NCI-H446 treated with DMSO at 0.1 percent for 48 hours (cell line): Measurements from ENCODE around the gene MAD1L1.

Experiments used
- DNase-seq: peaks from one replicate; lab custom pipeline; 2025; lab: John Stamatoyannopoulos, UW

The MAD1L1 gene

DNA sequence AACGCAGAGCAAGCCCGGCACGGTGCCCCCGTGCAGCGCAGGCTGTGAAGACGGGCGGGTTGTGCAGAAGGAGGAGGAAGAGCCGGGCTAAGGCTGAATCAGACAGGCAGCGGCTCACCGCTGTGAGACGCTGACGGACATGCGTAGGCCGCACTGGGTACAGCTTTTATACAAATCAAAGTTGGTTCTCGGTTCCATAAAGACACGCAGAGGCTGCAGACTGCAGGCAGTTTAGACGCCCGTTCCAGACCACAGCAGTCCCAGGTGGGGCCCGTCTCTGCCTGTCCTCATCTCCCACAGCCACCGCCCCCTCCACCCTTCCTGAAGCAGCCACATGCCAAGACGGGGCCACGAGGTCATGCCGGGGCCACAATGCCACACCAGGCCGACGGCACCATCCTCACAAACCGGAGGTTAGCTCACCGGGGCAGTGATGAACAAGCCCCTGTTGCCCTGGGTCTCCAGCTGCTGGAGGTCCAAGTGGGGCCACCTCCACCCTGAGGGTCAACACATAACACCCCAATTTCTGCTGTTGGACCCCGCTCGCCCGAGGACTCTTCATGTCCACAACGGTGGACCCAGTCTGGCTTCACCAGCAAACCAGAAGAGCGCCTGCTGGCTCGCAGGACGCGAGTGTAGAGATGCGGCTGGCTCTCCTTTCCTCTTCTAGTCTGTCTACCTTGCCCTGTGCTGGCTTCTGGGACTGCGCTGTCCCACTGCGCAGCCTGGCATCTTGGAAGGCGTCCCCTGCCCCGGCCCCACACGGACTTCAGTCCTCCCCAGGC, 335.5 kb downstream of the MAD1L1 start:
- DNase-seq = no peak

DNA sequence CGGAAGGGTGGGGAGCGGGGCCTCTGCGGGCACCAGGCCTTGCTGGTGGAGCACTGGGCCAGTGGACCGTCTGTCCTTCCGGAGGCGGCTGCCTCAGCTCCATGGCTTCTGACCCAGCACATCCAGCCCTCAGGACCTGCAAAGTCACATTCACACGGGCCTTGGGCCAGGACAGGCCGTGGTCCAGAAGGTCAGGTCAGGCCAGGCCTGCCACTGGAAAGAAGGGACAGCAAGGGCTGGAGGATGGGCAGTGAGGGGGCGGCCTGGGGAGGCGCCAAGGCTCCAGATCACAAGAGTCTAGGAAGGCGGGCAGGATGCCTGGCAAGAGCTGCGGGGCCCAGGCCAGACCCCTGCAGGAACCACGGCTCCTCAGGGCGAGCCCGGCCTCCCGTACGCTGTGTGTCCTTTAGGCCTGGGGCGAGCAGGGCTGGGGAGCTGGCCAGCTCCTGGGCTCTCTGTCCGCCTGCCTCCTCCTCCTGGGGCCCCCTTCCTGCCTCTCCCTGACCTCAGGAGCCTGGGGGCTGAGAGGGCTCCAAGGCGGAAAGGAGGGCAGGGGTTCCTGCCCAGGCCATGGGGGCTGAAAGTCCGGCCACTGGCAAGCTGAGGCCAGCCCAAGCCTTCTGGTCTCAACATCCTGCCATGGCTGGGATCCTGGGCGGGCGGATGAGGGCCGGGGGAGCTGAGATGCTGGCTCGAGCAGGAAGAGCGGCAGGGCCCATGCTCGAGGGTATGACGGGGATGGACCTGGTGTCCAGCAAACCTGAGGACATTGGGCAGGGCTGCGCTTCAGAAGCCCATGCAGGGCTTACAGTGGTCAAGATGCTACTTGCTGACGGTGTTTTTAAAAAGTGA, 336.9 kb downstream of the MAD1L1 start:
- DNase-seq = no peak

DNA sequence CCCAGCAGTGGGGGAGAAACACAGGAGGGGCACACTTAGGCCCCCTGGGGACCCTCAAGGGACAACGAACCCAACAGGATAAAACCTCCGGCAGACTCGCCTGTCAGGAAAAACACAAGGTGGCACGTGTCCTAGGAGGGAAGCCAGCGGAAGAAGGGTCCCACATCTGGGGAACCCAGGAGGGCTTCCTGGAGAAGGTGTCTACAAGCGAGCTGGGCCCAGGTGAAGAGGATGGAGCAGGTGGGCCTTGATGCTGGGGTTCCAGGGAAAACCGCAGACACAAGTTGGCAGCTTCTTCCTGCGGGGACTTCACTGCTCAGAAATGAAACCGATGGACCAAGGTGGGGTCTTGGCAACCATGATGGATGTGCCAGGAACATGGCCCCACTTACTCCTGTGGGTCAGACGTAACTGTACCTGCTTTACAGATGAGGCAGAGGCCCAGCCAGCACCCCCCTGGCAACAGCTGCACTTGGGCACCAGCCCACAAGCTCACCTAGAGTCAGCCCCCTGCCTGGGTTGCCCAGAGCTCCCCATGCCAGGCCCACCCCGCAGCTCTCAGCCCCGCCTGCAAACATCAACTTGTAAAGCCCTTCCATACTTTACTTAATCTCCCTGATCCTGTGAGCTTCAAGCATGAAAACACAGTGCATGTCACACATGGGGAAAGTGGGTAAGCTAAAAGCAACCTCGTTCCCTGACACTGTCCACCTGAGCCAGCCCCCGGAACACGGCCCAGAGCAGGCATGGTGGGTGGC, 337.7 kb downstream of the MAD1L1 start:
- DNase-seq = no peak

DNA sequence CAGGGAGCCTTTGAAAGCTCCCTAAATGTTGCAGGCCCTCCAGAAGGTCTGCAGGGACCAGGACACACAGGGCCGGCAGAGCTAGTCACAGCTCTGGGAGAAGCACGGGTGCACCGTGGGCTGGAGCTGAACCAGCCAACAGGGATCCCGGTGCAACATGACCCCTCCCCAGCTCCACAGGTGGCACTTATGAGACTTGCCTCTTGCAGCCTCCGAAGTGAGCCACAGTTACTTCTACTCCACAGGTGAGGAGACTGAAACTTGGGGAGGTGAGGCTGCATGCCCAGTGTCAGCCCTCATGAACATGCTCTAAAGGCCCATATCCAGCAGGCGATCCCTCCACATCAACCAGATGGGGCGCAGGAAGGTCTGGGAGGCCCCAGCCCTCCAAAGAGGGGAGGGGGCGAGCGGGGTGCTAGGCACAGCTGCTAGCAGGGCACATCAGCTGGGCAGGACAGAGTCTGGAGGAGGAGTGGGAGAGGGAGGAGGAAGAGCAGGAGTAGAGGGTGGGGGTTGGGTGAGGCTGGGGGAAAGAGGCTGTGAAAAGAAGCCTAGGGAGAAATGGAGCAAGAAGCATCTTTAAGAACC, 338.3 kb downstream of the MAD1L1 start:
- no peak for DNase-seq

DNA sequence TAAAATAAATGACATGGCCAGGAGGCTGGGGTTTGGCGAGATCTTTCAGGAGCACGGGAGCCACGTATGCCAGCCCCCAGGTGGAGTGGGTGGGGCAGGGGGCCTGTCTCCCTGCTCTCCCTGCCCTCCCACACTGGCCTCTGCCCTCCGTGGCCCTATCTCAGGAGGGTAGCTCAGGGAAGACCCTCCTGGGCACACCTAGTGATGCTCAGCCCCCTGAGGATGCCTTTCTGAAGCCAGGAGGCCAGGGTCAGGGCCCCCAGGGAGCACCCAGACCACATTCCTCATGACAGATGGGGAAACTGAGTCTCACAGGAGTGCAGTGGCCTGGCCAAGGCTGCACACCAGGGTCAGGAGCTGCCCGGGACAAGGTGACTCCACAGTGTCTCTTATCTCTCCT, 339.3 kb downstream of the MAD1L1 start:
- DNase-seq = no peak

DNA sequence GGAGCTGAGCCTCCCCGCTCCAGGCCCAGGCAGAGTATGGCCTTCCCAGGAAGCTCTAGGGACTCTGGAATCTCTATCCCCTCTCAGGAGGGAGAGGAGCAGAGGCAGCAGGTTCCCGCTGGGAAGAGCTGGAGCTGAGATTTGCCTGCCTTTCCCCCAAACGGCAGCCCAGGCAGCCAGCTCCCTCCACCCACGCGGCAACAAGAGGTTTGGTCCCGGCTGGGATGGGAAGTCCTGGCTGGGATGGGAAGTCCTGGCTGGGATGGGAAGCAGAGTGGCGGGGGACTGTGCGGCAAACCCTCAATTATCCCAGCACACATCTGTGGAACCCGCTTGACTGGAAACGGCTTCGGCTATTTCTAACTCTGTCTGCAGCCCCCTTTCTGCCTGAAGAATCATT, 339.7 kb downstream of the MAD1L1 start:
- no peak for DNase-seq

DNA sequence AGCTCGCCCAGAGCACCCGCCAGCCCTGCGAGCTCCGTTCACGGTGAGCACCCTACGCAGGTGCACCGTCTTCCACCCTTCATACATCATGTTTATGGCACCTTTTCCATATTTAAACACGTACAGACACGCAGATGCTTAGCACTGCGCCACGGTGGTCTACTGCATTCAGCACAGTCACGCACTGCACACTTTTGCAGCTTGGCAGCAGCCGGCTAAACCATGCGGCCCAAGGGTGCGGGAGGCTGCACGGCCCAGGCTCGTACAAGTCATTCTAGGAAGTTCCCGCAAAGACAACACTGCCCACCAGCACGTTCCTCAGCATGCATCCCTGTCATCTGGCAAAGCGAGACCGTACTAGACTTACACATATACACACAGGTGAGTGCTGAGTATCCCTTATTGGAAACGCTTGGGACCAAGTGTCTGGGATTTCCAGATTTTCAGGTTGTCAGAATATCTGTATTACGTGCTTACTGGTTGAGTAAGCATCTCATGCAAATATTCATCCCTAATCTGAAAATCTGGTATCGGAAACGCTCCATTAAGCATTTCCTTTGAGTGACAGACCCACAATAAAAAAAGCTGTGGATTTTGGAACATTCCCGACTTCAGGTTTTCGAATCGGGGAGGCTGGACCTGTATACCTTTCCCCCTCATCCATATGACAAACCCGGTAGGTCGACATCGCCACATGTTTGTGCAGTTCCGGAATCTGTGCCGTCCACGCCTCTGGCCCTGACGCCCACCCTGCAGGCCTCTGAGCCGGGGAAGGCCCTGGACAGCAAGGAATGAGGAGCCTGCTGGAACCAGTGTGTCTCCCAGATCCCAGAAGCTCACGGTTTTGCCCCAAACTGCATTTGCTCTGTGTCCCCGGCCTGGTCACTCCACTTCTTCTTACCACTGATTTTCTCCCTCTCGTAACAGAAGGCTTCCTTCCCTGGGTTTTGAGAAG, 340.5 kb downstream of the MAD1L1 start:
- no peak for DNase-seq

DNA sequence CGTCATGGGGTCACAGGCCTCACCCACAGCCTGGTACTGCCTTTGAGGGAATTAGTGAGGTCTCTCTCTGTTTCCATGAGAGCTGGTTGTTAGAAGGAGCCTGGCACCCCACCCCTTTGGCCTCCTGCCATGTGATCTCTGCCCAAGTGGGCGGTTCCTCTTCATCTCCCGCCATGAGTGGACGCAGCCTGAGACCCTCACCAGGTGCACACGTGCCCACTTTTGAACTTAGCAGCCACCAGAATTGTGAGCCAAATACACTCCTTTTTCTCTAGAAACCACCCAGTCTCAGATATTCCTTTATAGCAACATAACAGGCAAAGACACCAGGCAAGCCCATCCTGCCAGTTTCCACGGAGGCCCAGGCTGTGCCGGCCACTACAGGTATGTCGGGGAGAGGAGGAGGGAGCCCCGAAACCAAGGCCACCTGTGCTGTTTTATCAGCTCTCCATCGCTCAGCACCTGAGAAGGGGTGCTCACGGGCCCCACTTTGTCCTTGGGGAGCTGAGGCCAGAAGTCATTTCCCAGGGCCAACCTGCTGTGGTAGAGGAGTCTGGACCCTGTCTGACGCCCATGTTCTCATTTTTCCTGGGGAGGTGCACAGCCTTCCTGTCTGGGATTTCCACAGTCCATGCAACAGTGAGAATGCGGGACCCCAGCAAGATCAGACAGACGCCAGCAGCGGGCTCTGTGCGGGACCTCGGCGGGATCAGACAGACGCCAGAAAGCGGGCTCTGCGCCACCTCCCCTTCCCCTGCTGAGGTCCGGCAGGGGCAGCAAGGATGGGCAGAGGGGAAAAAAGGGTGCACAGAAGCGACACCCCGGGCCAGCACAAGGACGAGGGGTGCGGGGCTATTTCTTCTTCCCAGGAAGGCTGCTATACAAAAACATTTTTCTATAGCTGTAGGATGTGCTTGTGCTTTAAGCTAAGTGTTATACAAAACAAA, 342.2 kb downstream of the MAD1L1 start:
- DNase-seq = no peak

DNA sequence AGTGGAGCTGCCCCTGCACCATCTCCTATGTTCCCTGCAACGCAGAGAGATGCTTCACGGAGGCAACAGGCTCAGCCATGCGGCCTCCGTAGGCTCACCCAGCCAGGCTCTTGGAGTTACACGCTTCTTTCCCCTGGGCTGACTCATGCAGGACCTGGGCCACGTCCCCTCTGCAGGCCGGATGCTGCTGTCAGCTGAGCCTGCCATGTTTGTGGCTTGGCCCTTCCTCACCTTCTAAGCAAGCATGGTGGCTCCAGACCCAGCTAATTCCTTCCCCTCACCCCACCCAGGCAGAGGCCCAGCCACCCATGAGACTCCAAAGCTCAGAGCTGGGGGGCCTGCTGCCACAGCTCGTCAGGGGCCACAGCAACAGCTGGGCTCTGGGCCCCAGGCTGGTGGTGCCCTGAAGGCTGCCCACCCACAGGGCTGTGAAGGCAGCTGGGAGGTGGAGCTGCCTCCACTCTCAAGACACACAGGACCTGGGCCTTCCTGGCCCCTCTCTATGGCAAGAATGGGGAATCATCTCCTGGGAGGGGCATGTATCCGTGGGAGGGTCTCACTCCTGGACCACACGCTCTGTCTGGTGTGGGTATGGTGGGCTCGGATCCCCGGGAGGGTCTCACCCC, 343.1 kb downstream of the MAD1L1 start:
- DNase-seq = no peak

DNA sequence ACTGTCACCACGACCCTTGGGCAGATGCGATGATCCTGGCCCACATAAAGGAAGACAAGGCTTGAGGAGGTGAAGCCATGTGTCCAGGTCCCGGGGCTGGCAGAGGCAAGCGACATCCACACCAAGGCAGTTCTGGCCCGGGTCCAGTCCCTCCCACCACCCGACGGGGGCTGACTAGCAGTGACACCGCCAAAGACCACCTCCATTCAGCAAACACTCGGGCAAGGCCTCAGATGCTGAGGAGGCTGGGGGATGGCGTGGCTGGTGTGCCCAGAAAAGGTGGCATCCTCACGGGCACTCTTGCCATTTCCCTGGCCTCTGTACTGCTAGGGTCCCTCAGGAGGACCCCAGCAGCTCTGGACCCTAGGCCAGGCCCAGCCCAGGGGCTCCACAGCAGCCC, 343.7 kb downstream of the MAD1L1 start:
- DNase-seq = no peak

DNA sequence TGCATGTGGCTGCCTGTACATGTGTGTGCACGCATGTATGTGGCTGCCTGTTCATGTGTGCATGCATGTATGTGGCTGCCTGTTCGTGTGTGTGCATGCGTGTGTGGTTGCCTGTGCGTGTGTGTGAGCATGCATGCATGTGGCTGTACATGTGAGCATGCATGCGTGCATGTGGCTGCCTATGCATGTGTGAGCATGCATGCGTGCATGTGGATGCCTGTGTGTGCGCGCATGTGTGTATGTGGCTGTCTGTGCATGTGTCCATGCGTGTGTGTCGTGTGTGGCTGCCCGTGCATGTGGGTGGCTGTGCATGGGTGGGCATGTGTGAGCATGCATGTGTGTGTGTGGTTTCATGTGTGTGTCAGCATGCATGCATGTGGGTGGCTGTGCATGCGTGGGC, 344.3 kb downstream of the MAD1L1 start:
- no peak for DNase-seq

DNA sequence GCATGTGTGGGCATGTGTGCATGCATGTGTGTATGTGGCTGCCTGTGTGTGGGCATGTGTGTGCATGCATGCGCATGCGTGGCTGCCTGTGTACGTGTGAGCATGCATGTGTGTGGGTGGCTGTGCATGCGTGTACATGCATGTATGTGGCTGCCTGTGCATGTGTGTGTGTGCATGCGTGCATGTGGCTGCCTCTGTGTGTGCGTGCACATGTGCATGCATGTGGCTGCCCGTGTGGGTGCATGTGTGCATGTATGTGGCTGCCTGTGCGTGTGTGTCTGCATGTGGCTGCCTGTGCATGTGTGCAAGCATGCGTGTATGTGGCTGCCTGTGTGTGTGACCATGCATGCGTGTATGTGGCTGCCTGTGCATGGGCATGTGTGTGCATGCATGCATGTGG, 345.5 kb downstream of the MAD1L1 start:
- no peak for DNase-seq

DNA sequence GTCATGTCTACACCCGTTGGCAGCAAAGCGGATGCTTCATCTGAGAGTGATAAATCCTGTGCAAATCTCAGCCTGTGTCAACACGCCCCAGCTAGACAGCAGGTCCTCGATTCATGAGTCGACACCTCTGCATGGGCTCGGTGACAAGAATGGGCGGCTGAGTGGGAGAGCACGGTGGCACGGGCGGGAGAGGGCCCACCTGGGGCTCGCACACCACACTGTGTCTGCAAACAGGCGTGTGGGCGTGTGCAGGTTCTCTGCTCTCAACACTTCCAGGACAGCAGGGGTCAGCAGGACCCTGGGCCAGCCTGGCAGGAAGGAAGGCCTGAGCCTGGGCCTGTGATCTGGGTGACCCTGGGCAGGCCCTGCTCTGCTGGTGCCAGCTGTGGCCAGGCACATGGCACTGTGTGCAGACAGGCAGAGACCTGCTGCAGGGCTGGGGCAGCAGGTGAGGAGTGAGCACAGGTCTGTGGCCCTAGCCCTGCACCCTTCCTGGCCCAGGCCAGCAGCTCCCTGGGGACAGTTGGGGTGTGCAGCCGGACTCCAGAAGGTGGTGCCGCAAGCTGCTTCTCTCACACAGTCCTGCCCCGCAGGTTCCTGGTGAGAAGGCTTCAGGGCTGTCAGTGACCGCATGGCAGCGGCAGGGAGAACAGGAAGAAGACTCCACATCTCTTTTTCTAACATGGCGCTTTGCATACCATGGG, 346.2 kb downstream of the MAD1L1 start:
- DNase-seq = no peak

DNA sequence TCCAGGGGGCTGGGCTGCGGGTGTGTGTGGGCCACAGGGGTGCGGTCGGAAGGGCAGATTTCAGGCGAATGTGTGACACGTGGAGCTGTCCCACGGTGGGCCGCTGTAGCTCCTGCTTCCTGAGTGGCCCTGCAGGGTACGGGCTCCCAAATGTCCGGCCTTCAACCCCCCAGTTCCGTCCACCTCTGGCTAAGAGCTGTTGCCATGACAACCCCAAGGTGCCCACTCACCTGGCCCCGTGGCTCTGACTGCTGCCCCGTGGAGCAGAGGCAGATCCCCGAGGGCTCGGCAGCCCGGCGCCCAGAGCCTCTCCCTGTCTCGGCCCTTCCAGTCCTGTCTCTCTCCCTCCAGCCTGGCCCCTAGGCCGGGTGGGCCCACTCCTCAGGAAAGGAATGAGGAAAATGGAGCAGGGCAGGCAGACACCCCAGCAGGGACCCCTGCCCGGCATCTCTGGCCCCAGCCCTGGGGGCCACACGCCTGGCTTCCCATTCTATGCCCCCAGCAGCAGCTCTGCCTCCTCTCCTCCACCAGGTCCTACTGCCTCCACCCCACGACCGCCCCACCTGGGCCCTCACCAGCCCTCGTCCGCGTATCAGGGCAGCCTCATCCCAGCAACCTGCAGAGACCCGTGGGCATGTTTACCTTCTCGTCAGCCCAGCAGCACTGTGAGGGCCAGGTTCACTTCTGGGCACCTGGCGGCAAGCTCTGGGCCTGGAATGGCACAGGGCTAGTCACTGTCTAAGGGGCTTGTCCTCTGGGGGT, 347.1 kb downstream of the MAD1L1 start:
- DNase-seq = no peak

DNA sequence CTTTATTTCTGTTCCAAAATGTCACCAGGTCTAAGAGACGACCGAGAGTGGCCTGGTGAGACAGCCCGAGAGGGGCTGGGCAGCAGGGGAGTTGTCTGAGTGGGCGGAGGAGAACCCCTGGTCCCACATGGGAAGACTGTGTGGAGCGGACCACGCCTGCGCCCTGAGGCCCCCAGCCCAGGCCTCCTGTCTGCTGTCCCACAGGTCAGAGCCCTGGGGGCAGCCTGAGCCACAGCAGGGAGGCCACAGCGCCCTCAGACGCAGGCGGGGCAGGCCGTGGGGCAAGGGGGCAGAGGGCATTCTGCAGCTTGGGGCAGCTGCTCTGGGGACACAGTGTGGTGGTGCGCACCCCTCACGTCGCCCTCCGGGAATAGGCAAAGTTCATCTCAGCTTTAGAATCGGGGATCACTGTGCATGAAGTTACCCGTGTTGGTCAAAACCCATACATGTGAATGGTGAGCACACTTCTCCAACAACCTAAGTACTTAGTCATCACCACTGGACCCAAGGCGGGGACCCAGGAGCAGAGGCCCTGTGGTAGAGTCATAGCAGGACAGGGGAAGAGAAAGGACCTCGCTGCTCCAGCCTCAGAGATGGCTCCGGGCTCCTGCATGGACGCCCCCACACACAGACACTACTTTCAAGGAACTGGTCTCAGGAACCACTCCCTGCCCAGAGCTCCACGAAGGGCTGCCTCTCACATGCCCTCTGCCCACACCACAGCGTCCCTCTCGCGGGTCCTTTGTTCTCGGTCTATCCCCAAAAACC, 348.0 kb downstream of the MAD1L1 start:
- DNase-seq = no peak

DNA sequence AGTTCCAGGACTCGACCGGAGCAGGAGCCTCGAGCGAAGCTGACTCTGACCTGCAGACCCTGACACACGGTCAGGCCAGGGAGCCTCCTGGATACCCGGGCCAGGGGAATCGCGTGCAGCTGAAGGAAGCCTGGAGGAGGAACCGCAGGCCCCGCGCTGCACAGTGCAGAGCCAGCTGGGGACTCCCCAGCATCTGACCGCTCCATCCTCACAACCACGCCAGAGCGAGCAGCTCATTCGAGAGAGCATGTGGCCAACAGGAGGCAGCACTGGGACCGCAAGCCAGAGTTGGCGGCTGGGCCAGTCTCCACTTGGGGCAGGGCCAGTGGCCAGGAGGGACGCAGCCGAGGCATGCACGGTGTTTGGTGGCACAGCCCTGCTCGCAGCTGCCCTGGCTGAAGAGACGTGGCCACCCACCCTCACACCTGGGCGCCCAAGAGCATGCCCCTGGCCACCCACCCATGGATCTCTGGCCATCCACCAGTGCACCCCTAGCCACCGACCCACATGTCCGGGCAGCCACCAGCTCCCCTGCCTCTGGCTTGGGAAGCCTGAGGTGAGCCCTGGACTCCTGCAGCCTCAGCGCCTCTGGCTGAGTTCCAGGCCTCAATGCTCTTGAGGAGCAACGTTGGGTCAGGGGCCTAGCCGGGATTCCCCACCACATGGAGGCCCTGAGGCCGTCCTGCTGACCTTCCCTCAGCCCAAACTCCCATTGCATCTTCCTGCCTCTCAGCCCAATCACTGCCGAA, 348.7 kb downstream of the MAD1L1 start:
- no peak for DNase-seq
